HCT116 (cell line): ENCODE measurements around the gene CDK14. TPM values are rescaled to one million over a fixed set of nuclear protein-coding genes. Genes with fewer than 3 reads are reported as not detected.

Experiments
- ATAC-seq: fragments of 200-7000 bp; cut with Tn5 transposase; 2 replicates; pipeline ENCODE4 v1.9.1; 2020; ENCODE audit warnings: mild to moderate bottlenecking, moderate library complexity
- BruUV-seq: library from RNA; stranded (reverse); fragments of 400-500 nt; replicated peaks from 2 replicates; lab custom pipeline; 2021; lab: Mats Ljungman, UMichigan
- CTCF ChIA-PET: fragments of 300-600 bp; sonication (Branson Sonifier 250); formaldehyde crosslinking; loops from one replicate; lab custom pipeline; 2021; ENCODE audit warnings: antibody characterized with exemption; lab: Charles Lee
- POLR2A ChIA-PET: fragments of 300-600, 350-600 bp; sonication (Branson Sonifier 250); formaldehyde crosslinking; loops from one replicate; lab custom pipeline; 2021; ENCODE audit warnings: antibody characterized with exemption; lab: Charles Lee
- RAD21 ChIA-PET, 2 experiments: fragments of 300-600 bp; sonication (Branson Sonifier 250); formaldehyde crosslinking; loops; one replicate each; lab custom pipeline; 2023; ENCODE audit warnings: low total read pairs in 2 of 2; ENCODE audit not compliant: uncharacterized antibody in 2 of 2, unreplicated experiment in 2 of 2, low non-redundant PET in 1 of 2; lab: Charles Lee
- DNase-seq: peaks from one replicate; pipeline ENCODE4 v3.0.0-alpha.2; 2010; ENCODE audit warnings: low read depth, low spot score
- H2AFZ ChIP-seq: fragments of 200-600 bp; shearing (Covaris generic), sonication (generic); 2 replicates; pipeline ENCODE4 v1.6.1; 2017; ENCODE audit warnings: low read depth, mixed run types, mixed read lengths, antibody characterized with exemption, low read length; ENCODE audit not compliant: poor library complexity, severe bottlenecking
- H3K27ac ChIP-seq: 2 replicates; pipeline ENCODE4 v1.5.1; 2012; ENCODE audit warnings: low read depth, low read length
- H3K27me3 ChIP-seq: fragments of 200-600 bp; sonication (generic); 2 replicates; pipeline ENCODE4 v1.6.1; 2016; ENCODE audit warnings: mixed run types, low read length, mixed read lengths; ENCODE audit not compliant: insufficient read depth
- H3K36me3 ChIP-seq, 2 experiments: fragments of 200-500 bp in 1 of 2; fragments of 200-600 bp in 1 of 2; sonication (Bioruptor generic) in 1 of 2; sonication (generic) in 1 of 2; 2 replicates each; pipeline versions ENCODE4 v1.5.1 to v1.6.1; 2014 to 2016; ENCODE audit warnings: low read length in 2 of 2, inconsistent platforms in 1 of 2, mixed read lengths in 1 of 2, mixed run types in 1 of 2; ENCODE audit not compliant: insufficient read depth in 2 of 2, control insufficient read depth in 1 of 2
- H3K4me1 ChIP-seq, 2 experiments: fragments of 200-600 bp in 1 of 2; sonication (generic) in 1 of 2; 2 replicates each; pipeline versions ENCODE4 v1.5.1 to v1.6.1; 2012 to 2017; ENCODE audit warnings: low read length in 2 of 2, inconsistent platforms in 1 of 2, mild to moderate bottlenecking in 1 of 2, mixed read lengths in 1 of 2, mixed run types in 1 of 2, moderate library complexity in 1 of 2; ENCODE audit not compliant: insufficient read depth in 2 of 2, control insufficient read depth in 1 of 2
- H3K4me2 ChIP-seq: fragments of 200-600 bp; sonication (generic); 2 replicates; pipeline ENCODE4 v1.6.1; 2017; ENCODE audit warnings: mixed run types, low read length, mixed read lengths
- H3K4me3 ChIP-seq, 2 experiments: fragments of 200-600 bp in 1 of 2; sonication (generic) in 1 of 2; replicated peaks in 1 of 2; 2 replicates each; pipeline ENCODE4 v1.5.1; 2011 to 2016; ENCODE audit warnings: low read length in 2 of 2, control low read depth in 1 of 2, low read depth in 1 of 2, mild to moderate bottlenecking in 1 of 2, mixed read lengths in 1 of 2, mixed run types in 1 of 2
- H3K79me2 ChIP-seq: fragments of 200-600 bp; sonication (generic); 2 replicates; pipeline ENCODE4 v1.6.1; 2017; ENCODE audit warnings: mild to moderate bottlenecking, mixed run types, low read length, moderate library complexity, mixed read lengths; ENCODE audit not compliant: insufficient read depth
- H3K9ac ChIP-seq: fragments of 200-600 bp; sonication (generic); 2 replicates; pipeline ENCODE4 v1.6.1; 2016; ENCODE audit warnings: low read length, mixed read lengths
- H3K9me2 ChIP-seq: fragments of 200-600 bp; sonication (generic), shearing (Covaris generic); 2 replicates; pipeline ENCODE4 v1.6.1; 2017; ENCODE audit warnings: mixed run types, mild to moderate bottlenecking, moderate library complexity; ENCODE audit not compliant: insufficient read depth
- H3K9me3 ChIP-seq, 2 experiments: fragments of 200-500 bp in 1 of 2; fragments of 200-600 bp in 1 of 2; sonication (Bioruptor generic) in 1 of 2; sonication (generic) in 1 of 2; 2 replicates each; pipeline ENCODE4 v1.6.1; 2014 to 2017; ENCODE audit warnings: low read length in 2 of 2, mixed read lengths in 2 of 2, inconsistent platforms in 1 of 2, low read depth in 1 of 2, mild to moderate bottlenecking in 1 of 2, mixed run types in 1 of 2, moderate library complexity in 1 of 2; ENCODE audit not compliant: control insufficient read depth in 1 of 2, insufficient read depth in 1 of 2
- H4K20me1 ChIP-seq: fragments of 200-600 bp; sonication (generic), shearing (Covaris generic); 2 replicates; pipeline ENCODE4 v1.6.1; 2017; ENCODE audit warnings: mixed run types, mild to moderate bottlenecking, moderate library complexity; ENCODE audit not compliant: insufficient read depth
- ELF1 ChIP-seq: IDR thresholded peaks from 2 replicates; pipeline ENCODE4 v1.6.1; 2012; ENCODE audit warnings: low read depth, borderline replicate concordance
- FOSL1 ChIP-seq: IDR thresholded peaks from 2 replicates; pipeline ENCODE4 v1.6.1; 2012; ENCODE audit warnings: low read depth
- JUND ChIP-seq: IDR thresholded peaks from 2 replicates; pipeline ENCODE4 v1.6.1; 2012
- RAD21 ChIP-seq: IDR thresholded peaks from 2 replicates; pipeline ENCODE4 v1.6.1; 2012; ENCODE audit warnings: low read depth, mild to moderate bottlenecking
- REST ChIP-seq: IDR thresholded peaks from 2 replicates; pipeline ENCODE4 v1.6.1; 2012; ENCODE audit warnings: low read depth
- intact Hi-C: fragments of 100-400 bp; cut with micrococcal nuclease; formaldehyde crosslinking; loops from 2 replicates; pipeline ENCODE4 v1.10.0; 2022
- total RNA-seq: library from RNA; stranded (reverse); gene quantifications from one replicate; pipeline ENCODE4 v1.2.1, GENCODE V29; 2021; ENCODE audit not compliant: unreplicated experiment
- TF ChIP-seq, protein P1 (sequence below), 3 experiments: fragments of 200-600 bp in 1 of 3; sonication (generic) in 1 of 3; IDR thresholded peaks in 2 of 3; conservative IDR thresholded peaks in 1 of 3; 2 replicates each; pipeline ENCODE4 v1.5.1; 2012 to 2017; ENCODE audit warnings: low read depth in 2 of 3, low read length in 2 of 3, antibody characterized with exemption in 1 of 3, borderline replicate concordance in 1 of 3, control low read depth in 1 of 3, mild to moderate bottlenecking in 1 of 3, mixed read lengths in 1 of 3, mixed run types in 1 of 3, moderate library complexity in 1 of 3; ENCODE audit not compliant: insufficient read depth in 1 of 3

Gene CDK14
- total RNA-seq, 1 experiment from 2014 or later, result 10.2 TPM

DNA sequence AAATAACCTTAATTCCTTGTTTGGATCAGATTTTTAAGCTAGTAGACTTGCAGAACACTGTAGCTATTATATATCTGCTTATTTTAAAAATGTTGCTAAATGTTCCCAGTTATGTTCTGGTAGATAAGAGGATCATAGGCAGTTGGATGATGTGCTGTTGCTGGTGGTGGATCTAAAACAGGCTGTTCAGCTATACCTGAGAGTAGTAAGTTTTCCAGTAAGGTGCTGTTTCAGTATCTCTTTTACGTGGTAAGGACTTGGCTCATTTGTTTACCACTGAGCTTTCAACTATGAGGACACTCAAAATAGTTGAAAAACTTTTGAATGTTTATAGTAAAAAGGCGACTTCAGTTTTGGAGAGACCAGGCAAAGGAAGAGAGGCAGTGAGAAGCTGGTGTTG is 180.9 kb downstream of the CDK14 start:
- no peak for ATAC-seq
- DNase-seq, result no peak
- no peak overlapping the region for H3K4me3 ChIP-seq
- no peak overlapping the region for H2AFZ ChIP-seq
- TF ChIP-seq FOSL1 (no peak), RAD21 (no peak), REST (no peak), JUND (no peak), ELF1 (no peak)
- TF ChIP-seq, protein P1, sequence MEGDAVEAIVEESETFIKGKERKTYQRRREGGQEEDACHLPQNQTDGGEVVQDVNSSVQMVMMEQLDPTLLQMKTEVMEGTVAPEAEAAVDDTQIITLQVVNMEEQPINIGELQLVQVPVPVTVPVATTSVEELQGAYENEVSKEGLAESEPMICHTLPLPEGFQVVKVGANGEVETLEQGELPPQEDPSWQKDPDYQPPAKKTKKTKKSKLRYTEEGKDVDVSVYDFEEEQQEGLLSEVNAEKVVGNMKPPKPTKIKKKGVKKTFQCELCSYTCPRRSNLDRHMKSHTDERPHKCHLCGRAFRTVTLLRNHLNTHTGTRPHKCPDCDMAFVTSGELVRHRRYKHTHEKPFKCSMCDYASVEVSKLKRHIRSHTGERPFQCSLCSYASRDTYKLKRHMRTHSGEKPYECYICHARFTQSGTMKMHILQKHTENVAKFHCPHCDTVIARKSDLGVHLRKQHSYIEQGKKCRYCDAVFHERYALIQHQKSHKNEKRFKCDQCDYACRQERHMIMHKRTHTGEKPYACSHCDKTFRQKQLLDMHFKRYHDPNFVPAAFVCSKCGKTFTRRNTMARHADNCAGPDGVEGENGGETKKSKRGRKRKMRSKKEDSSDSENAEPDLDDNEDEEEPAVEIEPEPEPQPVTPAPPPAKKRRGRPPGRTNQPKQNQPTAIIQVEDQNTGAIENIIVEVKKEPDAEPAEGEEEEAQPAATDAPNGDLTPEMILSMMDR (IDR thresholded peaks at IDR 0.05 in 2 of 3, conservative IDR thresholded peaks at IDR 0.05 in 1 of 3; ENCODE audit: borderline replicate concordance in 1 of 3, insufficient read depth in 1 of 3, low read depth in 2 of 3, low read length in 2 of 3), result no peak
- H3K4me2 ChIP-seq, result no peak overlapping the region
- no peaks in the 10 kb centered on the region for H3K9me3 ChIP-seq
- H4K20me1 ChIP-seq, result no peaks in the 10 kb centered on the region
- no peaks in the 10 kb centered on the region for H3K4me1 ChIP-seq
- H3K79me2 ChIP-seq, result no peaks in the 10 kb centered on the region
- ChIA-PET RAD21 (no interaction called here), CTCF (interaction anchor here (0.7 kb wide), 1 partner anchor 257 kb away, joined by 3 read pairs; no protein-coding TSS in a partner anchor), POLR2A (no interaction called here)
- intact Hi-C loops, result no loop called here
- BruUV-seq, result no TSS peak
- H3K27ac ChIP-seq, result no peak overlapping the region
- H3K27me3 ChIP-seq, result no peaks in the 10 kb centered on the region
- no peaks in the 10 kb centered on the region for H3K36me3 ChIP-seq
- no peak overlapping the region for H3K9ac ChIP-seq
- H3K9me2 ChIP-seq, result no peaks in the 10 kb centered on the region
